ENCODE measurements around the gene RHOT2. TPM values are rescaled to one million over a fixed set of nuclear protein-coding genes. Genes with fewer than 3 reads are reported as not detected.
A peak's percentile ranks its signal among the peaks of the same experiment; 100 is the strongest.

Gene RHOT2
- total and polyA plus RNA-seq, 10 of the 15 experiments (the other 5 are each of a cell fraction or from before 2014, with no cell fraction given): 3.7 to 174 (median 69.8) TPM

DNA sequence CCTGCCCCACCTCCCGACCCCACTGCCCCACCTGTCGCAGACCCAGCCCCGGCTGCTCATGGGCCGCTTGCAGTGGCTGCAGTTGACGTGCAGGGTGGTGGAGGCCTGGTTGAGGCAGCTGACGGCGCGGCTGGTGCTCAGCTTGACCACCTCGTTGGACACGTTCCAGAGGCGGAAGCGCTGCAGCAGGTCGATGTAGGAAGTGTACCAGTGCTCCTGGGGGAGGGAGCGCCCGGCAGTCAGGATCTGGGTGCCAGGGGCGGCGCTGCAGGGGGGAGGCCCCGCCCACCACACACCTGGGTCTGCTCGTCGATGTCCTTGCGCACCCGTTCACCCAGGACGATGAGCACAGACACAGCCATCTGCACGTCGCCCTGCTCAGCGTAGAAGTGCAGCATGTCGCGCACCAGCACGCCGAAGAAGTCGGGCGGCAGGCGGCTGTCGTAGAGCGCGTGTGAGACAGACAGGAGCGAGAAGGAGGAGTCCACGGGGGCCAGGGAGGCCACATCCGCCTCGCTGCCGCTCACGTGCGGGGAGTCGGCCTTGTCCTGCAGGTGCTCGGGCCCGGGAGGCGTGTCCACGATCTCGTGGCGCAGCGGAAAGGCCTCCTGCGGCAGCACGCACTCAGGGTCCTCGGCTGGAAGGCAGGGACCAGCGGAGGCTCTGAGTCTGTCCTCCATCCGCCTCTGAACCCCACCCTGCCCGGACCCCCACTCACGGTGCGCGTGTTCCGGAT lies 17.2 kb downstream of the RHOT2 start:
- H3K9me3 ChIP-seq (replicated peaks; ENCODE audit: control insufficient read depth, insufficient read depth, low read length): no peaks in the 10 kb centered on the region
- intact Hi-C loops (cut with micrococcal nuclease; ENCODE audit: unreplicated experiment): loop anchor here (2.0 to 5.0 kb wide), 3 partner anchors 36 to 158 kb away; partner anchors contain the start of genes ANTKMT, CAPN15 and METTL26
- ChIA-PET CTCF (no interaction called here), RAD21 (ENCODE audit: unreplicated experiment) (no interaction called here), POLR2A (no interaction called here), SMC1A (ENCODE audit: uncharacterized antibody, unreplicated experiment) (no interaction called here)
- no peak overlapping the region for H2AFZ ChIP-seq (ENCODE audit: control insufficient read depth, low read depth, low read length)
- H3K79me2 ChIP-seq (ENCODE audit: control insufficient read depth, insufficient read depth, low read length): peaks cover 34% of the 10 kb centered on the region
- H3K27ac ChIP-seq (ENCODE audit: control insufficient read depth, insufficient read depth): no peak overlapping the region
- TF ChIP-seq KDM1A (IDR thresholded peaks at IDR 0.05; ENCODE audit: borderline replicate concordance) (no peak), HCFC1 (IDR thresholded peaks at IDR 0.05; ENCODE audit: low read length) (no peak), TCF12 (IDR thresholded peaks at IDR 0.05; ENCODE audit: low read depth, low read length) (no peak), STAT3 (IDR thresholded peaks at IDR 0.05; ENCODE audit: low read depth, low read length) (no peak), POLR2A (IDR thresholded peaks at IDR 0.05; ENCODE audit: low read depth, low read length) (peak; percentile 58), SMC3 (IDR thresholded peaks at IDR 0.05; ENCODE audit: borderline replicate concordance, low read length) (no peak), NFXL1 (IDR thresholded peaks at IDR 0.05; ENCODE audit: borderline replicate concordance) (no peak)
- TF ChIP-seq, protein P1, sequence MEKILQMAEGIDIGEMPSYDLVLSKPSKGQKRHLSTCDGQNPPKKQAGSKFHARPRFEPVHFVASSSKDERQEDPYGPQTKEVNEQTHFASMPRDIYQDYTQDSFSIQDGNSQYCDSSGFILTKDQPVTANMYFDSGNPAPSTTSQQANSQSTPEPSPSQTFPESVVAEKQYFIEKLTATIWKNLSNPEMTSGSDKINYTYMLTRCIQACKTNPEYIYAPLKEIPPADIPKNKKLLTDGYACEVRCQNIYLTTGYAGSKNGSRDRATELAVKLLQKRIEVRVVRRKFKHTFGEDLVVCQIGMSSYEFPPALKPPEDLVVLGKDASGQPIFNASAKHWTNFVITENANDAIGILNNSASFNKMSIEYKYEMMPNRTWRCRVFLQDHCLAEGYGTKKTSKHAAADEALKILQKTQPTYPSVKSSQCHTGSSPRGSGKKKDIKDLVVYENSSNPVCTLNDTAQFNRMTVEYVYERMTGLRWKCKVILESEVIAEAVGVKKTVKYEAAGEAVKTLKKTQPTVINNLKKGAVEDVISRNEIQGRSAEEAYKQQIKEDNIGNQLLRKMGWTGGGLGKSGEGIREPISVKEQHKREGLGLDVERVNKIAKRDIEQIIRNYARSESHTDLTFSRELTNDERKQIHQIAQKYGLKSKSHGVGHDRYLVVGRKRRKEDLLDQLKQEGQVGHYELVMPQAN (conservative IDR thresholded peaks at IDR 0.05): no peak
- BruUV-seq (replicated peaks): no TSS peak
- 97% methylated on average over 49 of the region's 61 CpGs for WGBS (ENCODE audit: insufficient coverage, insufficient replicate concordance, low lambda C conversion rate, missing lambda C conversion rate)
- ATAC-seq (no peak), FAIRE-seq (no peak), DNase-seq (ENCODE audit: low read depth, low spot score) (no peak)
- H4K20me1 ChIP-seq (ENCODE audit: control insufficient read depth, insufficient read depth): peaks cover 6% of the 10 kb centered on the region; the same call in 1 of the 2 replicates
- peaks cover 20% of the 10 kb centered on the region for H3K4me1 ChIP-seq (ENCODE audit: control insufficient read depth, insufficient read depth, low read length)
- H3K4me2 ChIP-seq (ENCODE audit: control insufficient read depth, insufficient read depth): no peak overlapping the region; the same call in 1 of the 2 replicates
- no peak overlapping the region for H3K4me3 ChIP-seq
- in situ Hi-C loops (cut with MboI): no loop called here
- H3K27me3 ChIP-seq (replicated peaks in 1 of 2; ENCODE audit: control insufficient read depth in 2 of 2, insufficient read depth in 2 of 2, low read length in 1 of 2): no peaks in the 10 kb centered on the region
- H3K9ac ChIP-seq (ENCODE audit: control insufficient read depth, insufficient read depth, low read length): no peak overlapping the region
- H3K36me3 ChIP-seq (ENCODE audit: control insufficient read depth in 2 of 2, insufficient read depth in 2 of 2, low read length in 1 of 2): peaks cover 6 to 14% of the 10 kb centered on the region in 2 experiments; a peak in 2 of 4 replicates

All from GM12878 (cell line).